ENCODE data around the gene CSF1. TPM values are rescaled to one million over a fixed set of nuclear protein-coding genes. Genes with fewer than 3 reads are reported as not detected.

Gene CSF1
- total and polyA plus RNA-seq, 2 experiments from 2014 or later = 9.1 to 19.1 TPM

DNA sequence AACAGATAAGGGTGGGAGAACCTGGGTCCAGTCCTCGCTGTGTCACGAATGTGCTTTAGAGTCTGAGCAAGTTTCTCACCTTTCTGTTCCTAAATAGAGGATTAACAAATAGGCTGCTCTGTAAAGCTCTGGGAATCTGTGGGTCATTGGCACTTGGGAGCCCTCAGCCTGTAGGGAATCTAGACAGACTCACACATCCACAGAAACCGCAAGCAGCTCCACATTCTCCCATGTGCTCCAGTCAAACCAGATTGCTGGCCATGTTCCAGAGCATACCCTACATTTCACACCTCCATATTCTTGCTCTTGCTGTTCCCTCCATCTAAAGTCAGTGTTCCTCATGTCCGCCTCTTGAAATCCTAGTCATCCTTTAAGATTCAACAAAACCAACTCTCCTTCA is 66.1 kb downstream of the CSF1 start:
- Histone ChIP-seq H2AFZ (no peak overlapping the region), H4K20me1 (ENCODE audit: insufficient read depth, poor library complexity, severe bottlenecking) (no peaks in the 10 kb centered on the region), H3K27me3 (no peaks in the 10 kb centered on the region), H3K4me2 (no peak overlapping the region), H3K4me3 (no peak overlapping the region), H3K9me3 (ENCODE audit: low read depth) (no peaks in the 10 kb centered on the region), H3K9me2 (replicated peaks; ENCODE audit: insufficient read depth) (no peaks in the 10 kb centered on the region), H3K36me3 (replicated peaks; ENCODE audit: insufficient read depth, low read depth) (no peaks in the 10 kb centered on the region), H3K79me2 (no peaks in the 10 kb centered on the region), H3K27ac (no peak overlapping the region), H3K4me1 (ENCODE audit: insufficient read depth) (peaks cover 21% of the 10 kb centered on the region)
- DNase-seq (ENCODE audit: low spot score) = no peak
- 91% methylated on average over 4 of the region's 4 CpGs for WGBS (ENCODE audit: low lambda C conversion rate, missing lambda C conversion rate)
- TF ChIP-seq, protein P1, sequence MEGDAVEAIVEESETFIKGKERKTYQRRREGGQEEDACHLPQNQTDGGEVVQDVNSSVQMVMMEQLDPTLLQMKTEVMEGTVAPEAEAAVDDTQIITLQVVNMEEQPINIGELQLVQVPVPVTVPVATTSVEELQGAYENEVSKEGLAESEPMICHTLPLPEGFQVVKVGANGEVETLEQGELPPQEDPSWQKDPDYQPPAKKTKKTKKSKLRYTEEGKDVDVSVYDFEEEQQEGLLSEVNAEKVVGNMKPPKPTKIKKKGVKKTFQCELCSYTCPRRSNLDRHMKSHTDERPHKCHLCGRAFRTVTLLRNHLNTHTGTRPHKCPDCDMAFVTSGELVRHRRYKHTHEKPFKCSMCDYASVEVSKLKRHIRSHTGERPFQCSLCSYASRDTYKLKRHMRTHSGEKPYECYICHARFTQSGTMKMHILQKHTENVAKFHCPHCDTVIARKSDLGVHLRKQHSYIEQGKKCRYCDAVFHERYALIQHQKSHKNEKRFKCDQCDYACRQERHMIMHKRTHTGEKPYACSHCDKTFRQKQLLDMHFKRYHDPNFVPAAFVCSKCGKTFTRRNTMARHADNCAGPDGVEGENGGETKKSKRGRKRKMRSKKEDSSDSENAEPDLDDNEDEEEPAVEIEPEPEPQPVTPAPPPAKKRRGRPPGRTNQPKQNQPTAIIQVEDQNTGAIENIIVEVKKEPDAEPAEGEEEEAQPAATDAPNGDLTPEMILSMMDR (IDR thresholded peaks at IDR 0.05; ENCODE audit: poor library complexity) = no peak
- TF ChIP-seq EZH2phosphoT487 (IDR thresholded peaks at IDR 0.05; ENCODE audit: low read depth, severe bottlenecking, unreplicated experiment) (no peak), EZH2 (IDR thresholded peaks at IDR 0.05; ENCODE audit: borderline replicate concordance) (no peak)

DNA sequence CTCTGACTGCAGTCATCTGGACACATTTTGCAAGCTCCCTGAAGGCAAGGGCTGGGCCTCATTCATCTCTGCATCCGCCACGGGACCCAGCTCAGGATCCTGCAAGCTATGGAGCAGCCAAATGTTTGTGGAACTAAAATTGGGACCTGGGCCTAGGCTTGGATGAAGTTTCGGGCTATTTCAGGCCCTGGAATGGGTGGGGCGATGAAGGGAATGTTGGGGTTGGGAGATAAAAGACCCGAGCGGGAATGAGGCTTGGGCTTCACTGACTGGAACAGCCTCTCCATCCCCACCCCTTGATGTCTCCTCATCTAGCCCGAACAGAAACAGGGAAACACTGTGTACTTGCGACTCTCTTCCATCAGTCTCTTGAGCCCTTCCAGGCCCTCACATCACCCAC is 66.6 kb downstream of the CSF1 start:
- no peaks in the 10 kb centered on the region for H4K20me1 ChIP-seq (ENCODE audit: insufficient read depth, poor library complexity, severe bottlenecking)
- H3K9me2 ChIP-seq (replicated peaks; ENCODE audit: insufficient read depth) = no peaks in the 10 kb centered on the region
- DNase-seq (ENCODE audit: low spot score) = no peak
- no peaks in the 10 kb centered on the region for H3K27me3 ChIP-seq
- H3K4me1 ChIP-seq (ENCODE audit: insufficient read depth) = peaks cover 21% of the 10 kb centered on the region
- H2AFZ ChIP-seq = no peak overlapping the region
- no peak overlapping the region for H3K4me3 ChIP-seq
- no peak overlapping the region for H3K27ac ChIP-seq
- no peaks in the 10 kb centered on the region for H3K79me2 ChIP-seq
- H3K36me3 ChIP-seq (replicated peaks; ENCODE audit: insufficient read depth, low read depth) = no peaks in the 10 kb centered on the region
- H3K9me3 ChIP-seq (ENCODE audit: low read depth) = no peaks in the 10 kb centered on the region
- no peak overlapping the region for H3K4me2 ChIP-seq
- WGBS (ENCODE audit: low lambda C conversion rate, missing lambda C conversion rate) = 98% methylated on average over 8 of the region's 8 CpGs
- TF ChIP-seq, protein P1 (IDR thresholded peaks at IDR 0.05; ENCODE audit: poor library complexity) = no peak
- no peak for TF ChIP-seq EZH2phosphoT487 (IDR thresholded peaks at IDR 0.05; ENCODE audit: low read depth, severe bottlenecking, unreplicated experiment)
- TF ChIP-seq EZH2 (IDR thresholded peaks at IDR 0.05; ENCODE audit: borderline replicate concordance) = no peak

DNA sequence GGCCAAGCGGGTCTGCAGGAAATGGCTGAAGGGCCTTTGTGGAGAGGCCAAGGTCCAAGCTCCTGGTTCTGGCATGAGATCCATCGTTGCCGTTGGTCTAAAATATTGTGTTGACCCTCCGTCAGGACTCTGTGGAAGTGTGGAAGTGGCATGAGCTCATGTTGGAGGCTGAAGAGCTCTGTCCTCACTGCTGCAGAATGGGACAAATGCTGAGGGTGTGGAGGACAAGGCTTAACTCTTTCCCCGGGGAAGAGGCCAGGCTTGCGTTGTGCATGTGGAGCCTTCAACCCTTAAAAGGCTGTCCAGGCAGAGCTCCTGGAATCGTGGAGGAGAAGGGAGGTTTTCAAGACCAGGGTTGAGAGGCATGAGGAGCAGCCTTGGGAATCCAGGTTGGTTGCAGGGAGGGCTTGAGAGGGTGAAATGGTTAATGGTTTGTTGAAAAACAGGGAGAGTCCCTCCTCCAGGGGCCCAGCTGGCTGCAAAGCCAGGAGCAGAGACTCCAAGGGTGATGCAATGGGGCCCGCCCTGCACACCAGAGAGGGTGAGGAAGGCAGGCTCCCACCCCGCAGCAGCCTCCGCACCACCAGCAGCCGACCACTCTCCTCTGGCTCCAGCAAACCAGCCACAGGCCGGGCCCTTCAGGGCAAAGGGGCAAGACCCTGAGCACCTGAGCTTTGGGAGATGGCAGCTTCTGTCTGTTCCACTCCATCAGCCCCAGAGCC is 67.2 kb downstream of the CSF1 start:
- WGBS (ENCODE audit: low lambda C conversion rate, missing lambda C conversion rate) = 87% methylated on average over 12 of the region's 12 CpGs
- Histone ChIP-seq H3K9me2 (replicated peaks; ENCODE audit: insufficient read depth) (no peaks in the 10 kb centered on the region), H3K36me3 (replicated peaks; ENCODE audit: insufficient read depth, low read depth) (no peaks in the 10 kb centered on the region), H3K27me3 (no peaks in the 10 kb centered on the region), H3K4me2 (no peak overlapping the region), H4K20me1 (ENCODE audit: insufficient read depth, poor library complexity, severe bottlenecking) (no peaks in the 10 kb centered on the region), H3K4me1 (ENCODE audit: insufficient read depth) (peaks cover 21% of the 10 kb centered on the region), H3K4me3 (no peak overlapping the region), H3K27ac (no peak overlapping the region), H2AFZ (no peak overlapping the region), H3K79me2 (no peaks in the 10 kb centered on the region), H3K9me3 (ENCODE audit: low read depth) (no peaks in the 10 kb centered on the region)
- TF ChIP-seq EZH2phosphoT487 (IDR thresholded peaks at IDR 0.05; ENCODE audit: low read depth, severe bottlenecking, unreplicated experiment) = no peak
- TF ChIP-seq EZH2 (IDR thresholded peaks at IDR 0.05; ENCODE audit: borderline replicate concordance) = no peak
- TF ChIP-seq, protein P1 (IDR thresholded peaks at IDR 0.05; ENCODE audit: poor library complexity) = no peak
- DNase-seq (ENCODE audit: low spot score) = no peak
